ENCODE results near the gene ITGB5.

The ITGB5 gene

GRCh38 chr3:124858275-124858674 is 28.9 kb downstream of the ITGB5 start:
- no peak for DNase-seq

DNA sequence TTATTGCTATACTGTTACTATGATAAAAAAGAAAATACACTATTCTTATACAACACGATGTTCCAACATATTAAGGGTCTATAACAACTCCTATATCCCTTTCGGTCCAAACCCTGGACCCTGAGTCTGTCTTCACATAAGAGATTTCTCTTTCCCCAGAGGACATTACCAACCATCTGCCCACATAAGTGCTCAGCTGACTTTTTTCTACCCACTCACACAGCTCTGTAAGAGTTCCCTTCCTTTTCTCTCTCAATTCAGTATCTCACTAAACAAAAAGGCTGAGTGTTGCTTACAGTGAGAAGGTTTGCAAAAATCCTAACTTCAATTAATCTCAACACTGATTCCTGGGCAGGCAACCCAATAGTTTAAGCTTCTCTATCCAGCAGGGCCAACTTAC is 30.5 kb downstream of the ITGB5 start:
- DNase-seq = no peak

DNA sequence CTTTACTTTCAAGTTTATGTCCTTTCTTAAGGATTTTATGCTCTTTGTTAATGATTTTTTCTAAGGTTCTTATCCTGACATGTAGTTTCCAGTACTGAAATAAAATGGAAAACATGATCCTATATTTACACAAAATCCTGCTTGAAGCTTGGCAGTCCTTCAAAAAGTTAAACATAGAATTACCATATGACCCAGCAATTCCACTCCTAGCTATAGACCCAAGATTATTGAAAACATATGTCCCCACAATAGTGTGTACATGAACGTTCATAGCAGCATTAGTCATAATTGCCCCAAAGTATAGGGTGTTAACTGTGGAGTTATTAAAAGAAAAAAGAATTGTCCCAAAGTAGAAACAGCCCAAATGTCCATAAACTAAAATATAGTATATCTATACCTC is 33.2 kb downstream of the ITGB5 start:
- DNase-seq = no peak

DNA sequence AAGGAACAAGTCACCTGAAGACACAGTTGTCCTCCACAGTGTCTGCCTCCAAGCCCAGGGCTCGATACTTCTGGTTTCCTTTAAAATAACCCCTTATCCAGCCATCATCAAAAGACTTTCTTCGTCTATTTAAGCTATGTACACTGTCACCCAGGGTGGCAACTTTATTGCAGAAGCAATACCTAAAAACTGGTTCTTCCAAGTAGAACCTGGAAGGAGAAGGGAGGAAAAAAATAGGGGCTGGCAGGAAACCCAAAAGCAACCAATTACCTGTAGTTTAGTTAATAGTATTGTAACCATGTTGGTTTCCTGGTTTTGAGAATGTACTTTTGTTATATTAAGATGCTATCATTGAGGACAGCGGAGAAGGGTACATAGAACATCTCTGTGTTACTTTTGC is 33.7 kb downstream of the ITGB5 start:
- DNase-seq = no peak

DNA sequence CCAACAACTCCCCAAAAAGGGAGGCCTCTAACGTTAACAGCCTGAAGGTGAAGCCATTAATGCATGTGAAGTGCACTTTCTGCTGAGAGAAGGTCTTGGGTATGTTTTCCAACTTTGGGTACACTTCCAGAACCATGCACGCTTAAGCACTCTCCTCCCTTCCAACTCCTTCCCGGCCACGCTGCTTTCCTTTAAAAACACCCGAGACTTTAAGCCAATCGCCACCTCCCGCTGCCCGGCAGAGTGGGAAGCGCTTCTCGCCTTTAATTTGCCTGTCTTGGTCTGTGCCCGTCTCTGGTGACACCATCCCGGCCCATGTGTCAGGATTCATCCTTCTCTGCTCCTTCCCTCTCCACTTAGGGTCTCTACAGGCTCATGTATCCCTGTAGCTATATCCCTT is 35.3 kb downstream of the ITGB5 start:
- DNase-seq = no peak

DNA sequence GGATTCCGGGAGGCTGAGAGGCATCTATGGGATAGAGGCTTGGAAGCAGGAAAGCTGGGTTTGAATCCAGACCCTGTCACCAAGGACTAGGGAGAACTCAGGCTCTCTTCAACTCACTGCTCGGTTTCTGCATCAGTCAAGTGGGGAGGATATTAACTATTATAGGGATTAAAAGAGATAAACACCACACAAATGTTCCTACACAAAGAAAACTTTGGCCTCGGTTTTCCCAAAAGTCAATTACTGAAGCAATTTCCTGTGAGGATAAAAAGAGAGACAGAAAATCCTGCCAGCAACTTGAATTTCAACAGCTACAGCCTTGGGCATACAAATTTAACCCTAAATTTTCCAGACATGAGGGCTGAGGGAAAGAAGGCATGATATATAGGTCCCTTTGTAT is 36.0 kb downstream of the ITGB5 start:
- no peak for DNase-seq

DNA sequence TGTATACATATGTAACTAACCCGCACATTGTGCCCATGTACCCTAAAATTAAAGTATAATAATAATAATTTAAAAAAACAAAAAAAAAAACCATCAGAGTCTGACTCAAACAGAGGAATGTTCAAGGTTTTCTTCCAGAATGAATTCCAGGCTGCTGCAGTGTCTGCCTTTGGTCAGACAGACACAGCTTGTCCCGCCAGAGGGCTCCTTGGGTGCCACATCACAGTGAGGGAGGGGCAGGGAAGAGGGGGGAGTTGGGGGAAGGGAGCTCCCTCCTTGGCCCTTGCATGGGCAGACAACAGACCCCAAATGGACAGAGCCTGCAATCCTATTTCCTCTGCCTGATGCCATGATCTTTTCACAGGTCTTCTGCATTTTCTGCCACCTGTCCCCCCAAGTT is 36.5 kb downstream of the ITGB5 start:
- no peak for DNase-seq

GRCh38 chr3:124850212-124850611 is 37.0 kb downstream of the ITGB5 start:
- DNase-seq = no peak

DNA sequence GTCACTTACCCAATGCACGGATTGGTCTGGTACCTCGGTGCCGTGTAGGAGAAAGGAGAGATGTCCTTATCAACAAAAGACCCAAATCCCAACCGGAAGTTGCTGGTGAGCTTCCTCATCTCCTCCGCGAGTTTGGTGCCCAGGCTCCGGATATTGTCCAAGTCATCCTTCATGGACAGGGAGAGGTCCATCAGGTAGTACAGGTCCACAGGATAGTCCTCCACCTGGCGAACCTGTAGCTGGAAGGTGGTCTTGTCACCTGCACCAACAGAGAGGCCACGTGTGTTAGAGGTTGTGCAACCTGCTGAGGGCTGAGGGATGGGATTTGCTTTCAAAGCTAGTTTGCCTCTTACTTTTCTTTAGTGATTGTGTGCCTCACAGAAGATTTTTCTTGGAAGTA is 38.9 kb downstream of the ITGB5 start:
- no peak for DNase-seq

DNA sequence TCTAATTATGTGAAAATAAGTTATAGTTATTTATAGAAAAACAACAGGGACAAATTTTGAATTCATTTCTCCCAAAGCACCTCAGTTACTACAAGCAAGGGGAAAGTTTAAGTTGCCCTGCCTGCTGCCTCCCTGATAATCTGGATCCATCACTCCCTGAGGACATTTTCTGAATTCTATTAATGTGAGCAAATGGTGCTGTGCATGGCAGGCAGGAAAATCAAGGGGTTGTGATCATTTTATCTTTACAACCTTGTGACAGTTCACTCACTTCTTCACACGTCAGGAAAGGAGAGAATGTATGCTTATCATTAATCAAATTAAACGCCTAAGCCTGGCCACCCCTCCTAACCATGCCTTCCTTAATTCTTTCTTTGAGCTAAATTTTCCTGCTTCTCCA is 39.3 kb downstream of the ITGB5 start:
- DNase-seq = no peak

DNA sequence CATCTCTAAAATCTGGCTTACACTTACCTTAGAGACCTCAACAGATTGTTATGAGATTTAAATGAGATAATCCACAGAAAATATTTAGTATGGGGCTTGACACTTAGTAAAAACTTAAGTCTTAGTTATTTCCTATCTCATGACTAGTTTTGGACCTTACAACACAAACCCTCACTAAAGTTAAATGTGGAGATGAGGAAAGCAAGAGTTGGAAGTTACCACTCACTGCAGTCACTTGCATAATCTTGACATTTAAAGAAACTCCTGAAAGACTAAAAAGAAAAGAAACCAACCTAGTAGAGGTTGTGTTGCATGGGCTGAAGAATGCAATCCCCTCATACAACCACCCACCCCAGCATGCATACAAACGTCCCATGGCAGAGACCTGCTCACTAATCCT is 40.1 kb downstream of the ITGB5 start:
- DNase-seq = no peak

- no peak for DNase-seq
Observed at GRCh38 chr3:124846189-124846588, 41.0 kb downstream of the ITGB5 start.

DNA sequence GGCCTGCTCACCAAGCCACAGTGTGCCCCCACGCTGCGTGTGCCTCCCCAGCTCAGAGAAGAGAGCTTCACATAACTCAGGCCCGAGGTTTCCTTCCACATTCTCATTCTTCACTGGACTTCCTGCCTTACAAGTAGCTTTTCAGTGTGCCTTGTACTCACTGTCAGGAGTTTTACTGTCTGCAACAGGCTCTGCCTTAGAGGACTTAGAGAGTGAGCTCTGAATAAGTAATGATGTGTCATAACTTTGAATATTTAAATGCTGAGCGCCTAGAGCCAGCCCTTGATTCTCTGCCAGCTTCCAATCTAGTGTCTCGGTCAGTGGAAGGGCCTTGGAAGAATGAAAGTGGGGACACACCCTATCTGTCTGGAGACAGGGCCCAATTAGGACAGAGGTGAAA is 41.8 kb downstream of the ITGB5 start:
- DNase-seq = no peak

DNA sequence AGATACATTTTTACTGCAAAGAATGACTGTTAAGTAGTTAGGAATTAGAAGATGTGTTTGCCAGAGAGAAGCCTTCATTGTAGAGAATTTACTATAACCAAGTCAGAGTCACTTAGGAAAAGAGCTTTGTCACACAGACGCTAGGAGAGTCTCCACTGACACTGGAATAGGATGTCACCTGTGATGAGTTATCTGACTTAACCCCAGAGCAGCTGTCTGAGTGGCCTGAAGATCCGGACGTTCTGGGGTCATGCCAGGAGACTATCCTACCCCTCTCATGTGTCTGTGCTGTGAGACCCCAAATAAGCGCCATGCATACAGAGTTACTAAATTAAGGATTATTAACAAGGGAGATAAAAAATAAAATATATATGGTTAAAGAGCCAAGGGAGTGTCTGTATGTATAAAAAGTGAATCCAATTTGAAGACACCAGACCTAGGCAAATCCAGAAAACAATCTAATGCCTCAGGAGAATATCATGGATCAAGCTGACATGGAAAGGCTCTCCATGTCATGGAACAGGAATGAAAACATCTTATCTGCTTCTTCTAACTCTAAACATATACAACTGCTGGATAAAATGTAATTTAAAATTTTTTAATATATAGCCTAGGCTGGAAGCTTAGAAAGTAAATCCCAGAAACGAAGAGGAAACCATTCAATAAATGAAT is 43.5 kb downstream of the ITGB5 start:
- DNase-seq = no peak

GRCh38 chr3:124843047-124843446 is 44.1 kb downstream of the ITGB5 start:
- DNase-seq = no peak

DNA sequence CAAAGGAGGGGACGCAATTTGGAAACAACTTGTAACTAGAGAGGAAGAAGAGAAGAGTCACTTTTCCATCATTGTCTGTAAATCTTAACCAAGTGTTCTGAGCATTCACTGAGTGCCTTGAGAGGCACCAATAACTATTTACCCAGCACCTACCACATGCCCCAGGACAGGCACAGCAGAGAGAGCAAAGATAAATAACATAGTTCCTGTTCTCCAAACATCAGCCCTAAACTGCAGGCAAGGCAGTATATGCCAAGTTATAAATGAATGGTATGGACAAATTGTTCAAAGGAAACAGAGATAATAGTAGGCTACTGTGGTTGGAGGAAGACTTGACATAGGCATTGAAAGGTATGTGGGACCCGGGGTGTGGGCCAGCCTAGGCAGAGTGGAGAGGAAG is 45.6 kb downstream of the ITGB5 start:
- DNase-seq = no peak

- no peak for DNase-seq
Observed at GRCh38 chr3:124840331-124840730, 46.8 kb downstream of the ITGB5 start.

DNA sequence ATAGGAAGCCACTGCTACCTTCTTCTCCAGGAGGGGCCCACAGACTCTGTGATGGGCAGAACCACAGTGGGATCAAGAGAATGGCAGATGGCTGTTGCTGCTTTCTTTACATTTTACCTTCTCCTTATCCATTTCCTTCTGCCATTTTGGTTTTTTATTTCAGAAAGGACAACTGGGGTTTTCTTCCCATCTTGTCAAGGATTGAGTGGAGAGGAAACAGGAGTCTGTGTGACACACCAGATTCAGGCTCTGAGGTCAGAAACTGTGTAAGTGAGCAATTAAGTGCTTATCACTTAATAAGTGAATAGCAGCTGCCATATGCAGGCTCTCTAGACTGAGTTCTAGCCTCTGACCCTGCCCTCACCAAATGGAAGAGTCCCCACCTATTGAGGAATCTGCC is 47.3 kb downstream of the ITGB5 start:
- DNase-seq = no peak

DNA sequence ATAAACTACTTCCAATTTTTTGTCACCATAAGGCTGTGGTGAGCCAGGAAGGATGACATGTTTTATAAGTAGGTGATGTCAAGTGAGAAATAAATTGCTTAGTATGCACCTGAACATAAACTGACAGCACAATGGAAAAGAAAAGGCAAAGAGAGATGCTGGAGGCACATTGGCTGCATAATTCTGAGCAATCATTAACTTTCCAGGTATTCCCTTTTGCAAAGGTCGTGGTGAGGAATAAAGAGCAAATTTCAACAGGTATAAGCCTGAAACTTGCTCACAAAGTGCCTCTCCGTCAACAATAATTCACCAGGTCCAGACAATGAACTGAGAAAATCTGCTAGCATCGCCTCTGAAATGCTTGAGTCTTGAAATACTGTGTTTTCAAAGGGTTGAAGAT is 48.2 kb downstream of the ITGB5 start:
- no peak for DNase-seq

DNA sequence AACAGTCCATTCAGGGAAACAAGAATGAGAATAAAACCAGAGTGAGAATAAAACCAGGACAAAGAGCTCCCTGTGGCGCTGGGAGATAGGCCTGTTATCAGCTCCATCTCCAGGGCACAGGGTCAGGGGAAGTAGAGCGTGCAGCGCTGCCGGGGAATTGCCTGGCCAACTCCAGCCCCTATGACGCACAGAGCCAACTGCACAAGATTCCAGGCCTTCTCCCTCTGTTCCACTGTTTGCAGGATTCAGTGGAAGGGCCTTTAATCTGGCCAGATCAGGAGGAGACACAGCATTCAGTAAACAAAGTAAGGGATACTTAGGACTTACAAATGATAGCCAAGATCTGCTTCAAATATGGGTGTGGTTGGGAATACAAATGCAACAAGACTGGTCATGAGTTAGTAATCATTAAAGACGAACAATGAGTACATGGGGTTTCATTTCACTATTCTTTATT is 49.4 kb downstream of the ITGB5 start:
- DNase-seq = no peak

GRCh38 chr3:124837065-124837464 is 50.1 kb downstream of the ITGB5 start:
- no peak for DNase-seq

GRCh38 chr3:124836448-124836847 is 50.7 kb downstream of the ITGB5 start:
- no peak for DNase-seq

DNA sequence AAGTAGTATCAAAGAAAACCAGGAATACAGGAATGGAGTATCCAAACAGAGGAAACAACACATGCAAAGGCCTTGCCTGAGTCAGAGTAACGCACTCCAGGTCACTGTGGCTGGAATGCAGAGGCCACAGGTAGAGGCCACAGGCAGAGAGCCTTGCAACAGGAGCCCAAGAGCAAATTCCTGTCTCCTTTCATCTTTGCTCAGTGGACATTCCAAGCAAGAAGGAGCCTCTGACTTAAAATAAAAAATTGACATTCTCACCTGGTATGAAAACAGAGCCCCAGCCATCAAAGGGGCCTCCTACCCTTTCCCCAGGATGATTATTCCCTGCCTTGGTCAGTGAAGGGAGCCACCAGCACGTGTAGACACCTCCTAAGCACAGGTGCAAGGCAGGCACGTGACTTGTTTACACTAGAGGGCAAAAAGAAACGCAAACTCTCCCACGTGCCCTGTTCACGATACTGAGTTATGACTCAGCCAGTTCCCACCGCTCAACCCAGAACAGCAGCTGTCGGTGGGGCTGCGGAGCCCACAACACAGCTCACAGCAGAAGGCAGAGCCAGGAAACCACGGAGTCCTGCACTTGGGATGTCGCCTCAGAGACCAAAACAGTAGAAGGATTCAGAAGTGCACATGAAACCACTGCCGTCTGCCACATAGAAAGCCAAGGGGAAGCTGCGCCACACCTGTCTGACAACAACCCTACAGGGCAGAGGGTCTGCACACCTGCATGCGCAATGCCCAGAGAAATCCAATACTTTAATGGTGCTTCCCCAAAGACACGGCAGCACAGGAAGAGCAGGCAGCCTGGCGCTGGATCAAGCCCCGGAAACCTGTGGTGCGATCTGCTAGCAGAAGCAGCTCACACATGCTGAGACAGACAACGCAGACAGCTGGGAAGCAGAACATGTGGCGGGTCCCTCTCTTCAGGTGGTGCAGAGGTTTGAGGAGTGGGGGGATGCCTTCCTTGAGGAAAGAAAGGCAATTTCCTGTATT is 52.1 kb downstream of the ITGB5 start:
- DNase-seq = no peak

- DNase-seq = no peak
Observed at GRCh38 chr3:124833710-124834332, 53.3 kb downstream of the ITGB5 start.
